ENCODE data around the gene ACSS3.
A peak's percentile ranks its signal among the peaks of the same experiment; 100 is the strongest.

ACSS3 gene

GRCh38 chr12:81164827-81165226 lies 86.9 kb downstream of the ACSS3 start:
- DNase-seq (ENCODE audit: low read depth) = no peak
- no peak for TF ChIP-seq CTCF (IDR thresholded peaks at IDR 0.05; ENCODE audit: insufficient read depth, low read depth, low read length, missing control alignments)
- H3K4me3 ChIP-seq (ENCODE audit: low read length) = no peak overlapping the region

GRCh38 chr12:81166790-81167189 lies 88.9 kb downstream of the ACSS3 start:
- TF ChIP-seq CTCF (IDR thresholded peaks at IDR 0.05; ENCODE audit: insufficient read depth, low read depth, low read length, missing control alignments) = no peak
- H3K4me3 ChIP-seq (ENCODE audit: low read length) = no peak overlapping the region
- DNase-seq (ENCODE audit: low read depth) = no peak

- DNase-seq (ENCODE audit: low read depth) = peak; percentile 47
- no peak for TF ChIP-seq CTCF (IDR thresholded peaks at IDR 0.05; ENCODE audit: insufficient read depth, low read depth, low read length, missing control alignments)
- H3K4me3 ChIP-seq (ENCODE audit: low read length) = no peak overlapping the region
These were observed 89.8 kb downstream of the ACSS3 start for GRCh38 chr12:81167694-81168093.

- no peak overlapping the region for H3K4me3 ChIP-seq (ENCODE audit: low read length)
- TF ChIP-seq CTCF (IDR thresholded peaks at IDR 0.05; ENCODE audit: insufficient read depth, low read depth, low read length, missing control alignments) = no peak
- no peak for DNase-seq (ENCODE audit: low read depth)
These were observed 90.6 kb downstream of the ACSS3 start for GRCh38 chr12:81168445-81168844.

- peak; percentile 31 for DNase-seq (ENCODE audit: low read depth)
- TF ChIP-seq CTCF (IDR thresholded peaks at IDR 0.05; ENCODE audit: insufficient read depth, low read depth, low read length, missing control alignments) = no peak
- no peak overlapping the region for H3K4me3 ChIP-seq (ENCODE audit: low read length)
These were observed 92.2 kb downstream of the ACSS3 start for GRCh38 chr12:81170072-81170471.

- TF ChIP-seq CTCF (IDR thresholded peaks at IDR 0.05; ENCODE audit: insufficient read depth, low read depth, low read length, missing control alignments) = no peak
- H3K4me3 ChIP-seq (ENCODE audit: low read length) = no peak overlapping the region
- no peak for DNase-seq (ENCODE audit: low read depth)
These were observed 95.0 kb downstream of the ACSS3 start for GRCh38 chr12:81172851-81173250.

- no peak for TF ChIP-seq CTCF (IDR thresholded peaks at IDR 0.05; ENCODE audit: insufficient read depth, low read depth, low read length, missing control alignments)
- H3K4me3 ChIP-seq (ENCODE audit: low read length) = no peak overlapping the region
- no peak for DNase-seq (ENCODE audit: low read depth)
These were observed 96.8 kb downstream of the ACSS3 start for GRCh38 chr12:81174664-81175063.

Measured in epithelial cell of esophagus (primary cell).